Measurements from ENCODE around the gene SLC9A9. TPM values are rescaled to one million over a fixed set of nuclear protein-coding genes. Genes with fewer than 3 reads are reported as not detected.

Gene SLC9A9
- total and polyA plus RNA-seq, 4 donors, result 3.3 to 15.0 (median 6.1) TPM

DNA sequence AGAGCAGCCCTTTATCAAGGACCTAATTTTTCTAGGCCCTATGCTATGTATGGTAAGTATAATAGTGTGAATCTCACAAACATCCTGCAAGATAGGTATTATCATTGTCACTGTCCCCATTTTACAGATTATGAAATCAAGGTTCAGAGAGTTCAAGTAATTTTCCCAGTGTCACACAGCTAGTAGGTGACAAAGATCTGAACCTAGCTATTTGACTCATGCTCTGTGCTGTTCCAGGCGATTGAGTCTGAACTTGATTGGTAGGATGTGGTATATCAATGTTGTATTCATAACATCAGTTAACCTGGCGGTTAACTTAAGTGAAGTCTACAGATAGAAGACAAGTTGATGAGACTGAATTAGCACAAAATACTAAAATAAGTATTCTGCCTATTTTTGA lies 498.8 kb downstream of the SLC9A9 start:
- H3K36me3 ChIP-seq (ENCODE audit: control insufficient read depth in 4 of 4, insufficient read depth in 3 of 4, low read depth in 1 of 4, low read length in 3 of 4), result no peaks in the 10 kb centered on the region
- H3K4me3 ChIP-seq (ENCODE audit: low read depth in 1 of 3, low read length in 3 of 3), result no peak overlapping the region
- no peak overlapping the region for H3K27ac ChIP-seq (ENCODE audit: low read depth in 1 of 2, low read length in 2 of 2)
- H3K27me3 ChIP-seq (ENCODE audit: control insufficient read depth in 4 of 4, insufficient read depth in 4 of 4, low read length in 3 of 4), result no peaks in the 10 kb centered on the region
- no peaks in the 10 kb centered on the region for H3K9me3 ChIP-seq (ENCODE audit: control insufficient read depth in 4 of 4, low read length in 3 of 4)
- DNase-seq (ENCODE audit: low spot score), result no peak
- no peaks in the 10 kb centered on the region for H3K4me1 ChIP-seq (ENCODE audit: control insufficient read depth in 4 of 4, insufficient read depth in 4 of 4, low read length in 3 of 4)
- H3K9ac ChIP-seq (ENCODE audit: low read depth in 1 of 2, low read length in 2 of 2), result no peak overlapping the region
- TF ChIP-seq, protein P1, sequence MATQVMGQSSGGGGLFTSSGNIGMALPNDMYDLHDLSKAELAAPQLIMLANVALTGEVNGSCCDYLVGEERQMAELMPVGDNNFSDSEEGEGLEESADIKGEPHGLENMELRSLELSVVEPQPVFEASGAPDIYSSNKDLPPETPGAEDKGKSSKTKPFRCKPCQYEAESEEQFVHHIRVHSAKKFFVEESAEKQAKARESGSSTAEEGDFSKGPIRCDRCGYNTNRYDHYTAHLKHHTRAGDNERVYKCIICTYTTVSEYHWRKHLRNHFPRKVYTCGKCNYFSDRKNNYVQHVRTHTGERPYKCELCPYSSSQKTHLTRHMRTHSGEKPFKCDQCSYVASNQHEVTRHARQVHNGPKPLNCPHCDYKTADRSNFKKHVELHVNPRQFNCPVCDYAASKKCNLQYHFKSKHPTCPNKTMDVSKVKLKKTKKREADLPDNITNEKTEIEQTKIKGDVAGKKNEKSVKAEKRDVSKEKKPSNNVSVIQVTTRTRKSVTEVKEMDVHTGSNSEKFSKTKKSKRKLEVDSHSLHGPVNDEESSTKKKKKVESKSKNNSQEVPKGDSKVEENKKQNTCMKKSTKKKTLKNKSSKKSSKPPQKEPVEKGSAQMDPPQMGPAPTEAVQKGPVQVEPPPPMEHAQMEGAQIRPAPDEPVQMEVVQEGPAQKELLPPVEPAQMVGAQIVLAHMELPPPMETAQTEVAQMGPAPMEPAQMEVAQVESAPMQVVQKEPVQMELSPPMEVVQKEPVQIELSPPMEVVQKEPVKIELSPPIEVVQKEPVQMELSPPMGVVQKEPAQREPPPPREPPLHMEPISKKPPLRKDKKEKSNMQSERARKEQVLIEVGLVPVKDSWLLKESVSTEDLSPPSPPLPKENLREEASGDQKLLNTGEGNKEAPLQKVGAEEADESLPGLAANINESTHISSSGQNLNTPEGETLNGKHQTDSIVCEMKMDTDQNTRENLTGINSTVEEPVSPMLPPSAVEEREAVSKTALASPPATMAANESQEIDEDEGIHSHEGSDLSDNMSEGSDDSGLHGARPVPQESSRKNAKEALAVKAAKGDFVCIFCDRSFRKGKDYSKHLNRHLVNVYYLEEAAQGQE (IDR thresholded peaks at IDR 0.05), result no peak
- TF ChIP-seq RXRA (IDR thresholded peaks at IDR 0.05), result no peak
- no peak for TF ChIP-seq GABPA (IDR thresholded peaks at IDR 0.05 in 1 of 2, conservative IDR thresholded peaks at IDR 0.05 in 1 of 2)
- TF ChIP-seq SP1 (IDR thresholded peaks at IDR 0.05), result no peak
- no peak for TF ChIP-seq HNF4A (conservative IDR thresholded peaks at IDR 0.05)
- no peak for TF ChIP-seq EGR1 (IDR thresholded peaks at IDR 0.05; ENCODE audit: low read depth in 2 of 2)
- TF ChIP-seq HNF4G (IDR thresholded peaks at IDR 0.05), result no peak
- TF ChIP-seq, protein P2, sequence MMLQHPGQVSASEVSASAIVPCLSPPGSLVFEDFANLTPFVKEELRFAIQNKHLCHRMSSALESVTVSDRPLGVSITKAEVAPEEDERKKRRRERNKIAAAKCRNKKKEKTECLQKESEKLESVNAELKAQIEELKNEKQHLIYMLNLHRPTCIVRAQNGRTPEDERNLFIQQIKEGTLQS (IDR thresholded peaks at IDR 0.05), result no peak
- no peak for TF ChIP-seq FOXA1 (IDR thresholded peaks at IDR 0.05)
- TF ChIP-seq ZBTB33 (IDR thresholded peaks at IDR 0.05), result no peak
- TF ChIP-seq YY1 (IDR thresholded peaks at IDR 0.05), result no peak
- no peak for TF ChIP-seq JUND (IDR thresholded peaks at IDR 0.05)
- TF ChIP-seq, protein P3, sequence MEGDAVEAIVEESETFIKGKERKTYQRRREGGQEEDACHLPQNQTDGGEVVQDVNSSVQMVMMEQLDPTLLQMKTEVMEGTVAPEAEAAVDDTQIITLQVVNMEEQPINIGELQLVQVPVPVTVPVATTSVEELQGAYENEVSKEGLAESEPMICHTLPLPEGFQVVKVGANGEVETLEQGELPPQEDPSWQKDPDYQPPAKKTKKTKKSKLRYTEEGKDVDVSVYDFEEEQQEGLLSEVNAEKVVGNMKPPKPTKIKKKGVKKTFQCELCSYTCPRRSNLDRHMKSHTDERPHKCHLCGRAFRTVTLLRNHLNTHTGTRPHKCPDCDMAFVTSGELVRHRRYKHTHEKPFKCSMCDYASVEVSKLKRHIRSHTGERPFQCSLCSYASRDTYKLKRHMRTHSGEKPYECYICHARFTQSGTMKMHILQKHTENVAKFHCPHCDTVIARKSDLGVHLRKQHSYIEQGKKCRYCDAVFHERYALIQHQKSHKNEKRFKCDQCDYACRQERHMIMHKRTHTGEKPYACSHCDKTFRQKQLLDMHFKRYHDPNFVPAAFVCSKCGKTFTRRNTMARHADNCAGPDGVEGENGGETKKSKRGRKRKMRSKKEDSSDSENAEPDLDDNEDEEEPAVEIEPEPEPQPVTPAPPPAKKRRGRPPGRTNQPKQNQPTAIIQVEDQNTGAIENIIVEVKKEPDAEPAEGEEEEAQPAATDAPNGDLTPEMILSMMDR (IDR thresholded peaks at IDR 0.05; ENCODE audit: low read depth, low read length, missing input control), result no peak
- no peak for TF ChIP-seq TAF1 (conservative IDR thresholded peaks at IDR 0.05)
- no peak for TF ChIP-seq RAD21 (IDR thresholded peaks at IDR 0.05)
- TF ChIP-seq FOXA2 (IDR thresholded peaks at IDR 0.05), result no peak
- TF ChIP-seq NR2F2 (IDR thresholded peaks at IDR 0.05), result no peak
- TF ChIP-seq, protein P4, sequence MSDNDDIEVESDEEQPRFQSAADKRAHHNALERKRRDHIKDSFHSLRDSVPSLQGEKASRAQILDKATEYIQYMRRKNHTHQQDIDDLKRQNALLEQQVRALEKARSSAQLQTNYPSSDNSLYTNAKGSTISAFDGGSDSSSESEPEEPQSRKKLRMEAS (IDR thresholded peaks at IDR 0.05), result no peak
- WGBS, result 83% methylated on average over 2 of the region's 2 CpGs
